Activated CD8-positive, alpha-beta memory T cell treated with anti-CD3 and anti-CD28 coated beads, Interleukin-2, amount 10 ng/mL, durations not matched to agents 7 days and 5 days (primary cell): ENCODE data around the gene BANF1. TPM values are rescaled to one million over a fixed set of nuclear protein-coding genes. Genes with fewer than 3 reads are reported as not detected.
A peak's percentile ranks its signal among the peaks of the same experiment; 100 is the strongest.

Experiments used
- ATAC-seq: fragments of 150-1000 bp; cut with Tn5 transposase; one replicate; pipeline ENCODE4 v1.10.0; 2021; ENCODE audit warnings: moderate library complexity
- CTCF ChIA-PET: fragments of 350-600 bp; sonication (Branson Sonifier 250); formaldehyde crosslinking; loops from one replicate; lab custom pipeline; 2021; ENCODE audit warnings: antibody characterized with exemption; lab: Charles Lee
- DNase-seq: peaks from one replicate; pipeline ENCODE4 v3.0.0-alpha.2; 2020
- H3K27ac Mint-ChIP-seq: one replicate; pipeline ENCODE4 v1.8.0; 2021; ENCODE audit warnings: mild to moderate bottlenecking, mixed read lengths
- H3K27me3 Mint-ChIP-seq: one replicate; pipeline ENCODE4 v1.8.0; 2021; ENCODE audit warnings: mixed read lengths
- H3K36me3 Mint-ChIP-seq: one replicate; pipeline ENCODE4 v1.8.0; 2021; ENCODE audit warnings: mild to moderate bottlenecking, mixed read lengths
- H3K4me1 Mint-ChIP-seq: one replicate; pipeline ENCODE4 v1.8.0; 2021; ENCODE audit warnings: mixed read lengths
- H3K4me3 Mint-ChIP-seq: one replicate; pipeline ENCODE4 v1.8.0; 2021; ENCODE audit warnings: mild to moderate bottlenecking, moderate library complexity, mixed read lengths
- H3K9me3 Mint-ChIP-seq: one replicate; pipeline ENCODE4 v1.8.0; 2022; ENCODE audit warnings: low read depth, mixed read lengths
- total RNA-seq, 2 experiments: library from RNA; stranded (reverse); gene quantifications; one replicate each; pipeline ENCODE4 v1.2.3, GENCODE V29; 2021

BANF1 gene
- total RNA-seq, 2 experiments from 2014 or later, result 199 to 227 TPM

GRCh38 chr11:65968600-65969482, 33.5 kb upstream of the BANF1 start:
- H3K9me3 Mint-ChIP-seq, result no peaks in the 10 kb centered on the region
- DNase-seq, result no peak
- H3K27me3 Mint-ChIP-seq, result no peaks in the 10 kb centered on the region
- CTCF ChIA-PET, result interaction anchor here (1.4 kb wide), 3 partner anchors 16 to 54 kb away, joined by 3 to 4 read pairs (median 4); no protein-coding TSS in a partner anchor
- H3K36me3 Mint-ChIP-seq, result peaks cover 57% of the 10 kb centered on the region
- no peak overlapping the region for H3K4me3 Mint-ChIP-seq
- no peak for ATAC-seq
- no peak overlapping the region for H3K27ac Mint-ChIP-seq
- peaks cover 5% of the 10 kb centered on the region for H3K4me1 Mint-ChIP-seq

GRCh38 chr11:65972116-65972515, 30.2 kb upstream of the BANF1 start:
- ATAC-seq (no peak), DNase-seq (no peak)
- Mint-ChIP-seq H3K27me3 (no peaks in the 10 kb centered on the region), H3K36me3 (peaks cover 46% of the 10 kb centered on the region), H3K9me3 (no peaks in the 10 kb centered on the region), H3K4me1 (peaks cover 3% of the 10 kb centered on the region), H3K27ac (peak overlapping the region; percentile 33), H3K4me3 (no peak overlapping the region)
- CTCF ChIA-PET, result interaction anchor here (1.1 to 2.5 kb wide), 5 partner anchors 16 to 111 kb away, joined by 3 to 7 read pairs (median 3); no protein-coding TSS in a partner anchor

- Mint-ChIP-seq H3K36me3 (peaks cover 43% of the 10 kb centered on the region), H3K4me3 (no peak overlapping the region), H3K9me3 (no peaks in the 10 kb centered on the region), H3K27me3 (no peaks in the 10 kb centered on the region), H3K27ac (no peak overlapping the region), H3K4me1 (peaks cover 3% of the 10 kb centered on the region)
- ATAC-seq (no peak), DNase-seq (no peak)
- CTCF ChIA-PET, result interaction anchor here (1.0 to 2.5 kb wide), 2 partner anchors 81 to 89 kb away, joined by 3 to 7 read pairs; no protein-coding TSS in a partner anchor
Measured at GRCh38 chr11:65973439-65974110, 28.7 kb upstream of the BANF1 start.

GRCh38 chr11:65975771-65976170, 26.5 kb upstream of the BANF1 start:
- no peak for ATAC-seq
- H3K36me3 Mint-ChIP-seq, result peaks cover 35% of the 10 kb centered on the region
- no peaks in the 10 kb centered on the region for H3K27me3 Mint-ChIP-seq
- CTCF ChIA-PET, result interaction anchor here (2.4 kb wide), 1 partner anchor 47 kb away, joined by 6 read pairs; no protein-coding TSS in a partner anchor
- DNase-seq, result no peak
- peaks cover 3% of the 10 kb centered on the region for H3K4me1 Mint-ChIP-seq
- H3K4me3 Mint-ChIP-seq, result no peak overlapping the region
- H3K27ac Mint-ChIP-seq, result no peak overlapping the region
- H3K9me3 Mint-ChIP-seq, result no peaks in the 10 kb centered on the region

- no peaks in the 10 kb centered on the region for H3K9me3 Mint-ChIP-seq
- H3K36me3 Mint-ChIP-seq, result peaks cover 35% of the 10 kb centered on the region
- peaks cover 3% of the 10 kb centered on the region for H3K4me1 Mint-ChIP-seq
- H3K27me3 Mint-ChIP-seq, result no peaks in the 10 kb centered on the region
- no peak for ATAC-seq
- CTCF ChIA-PET, result interaction anchor here (2.4 kb wide), 1 partner anchor 46 kb away, joined by 6 read pairs; no protein-coding TSS in a partner anchor
- DNase-seq, result no peak
- peak overlapping the region; percentile 54 for H3K27ac Mint-ChIP-seq
- no peak overlapping the region for H3K4me3 Mint-ChIP-seq
Measured at GRCh38 chr11:65976216-65977176, 25.8 kb upstream of the BANF1 start.

- H3K27ac Mint-ChIP-seq, result no peak overlapping the region
- CTCF ChIA-PET, result no interaction called here
- H3K36me3 Mint-ChIP-seq, result peaks cover 27% of the 10 kb centered on the region
- H3K4me1 Mint-ChIP-seq, result peaks cover 3% of the 10 kb centered on the region
- peak; percentile 14 for ATAC-seq
- no peak for DNase-seq
- no peak overlapping the region for H3K4me3 Mint-ChIP-seq
- H3K27me3 Mint-ChIP-seq, result no peaks in the 10 kb centered on the region
- H3K9me3 Mint-ChIP-seq, result no peaks in the 10 kb centered on the region
Measured at GRCh38 chr11:65977621-65978390, 24.5 kb upstream of the BANF1 start.

- ATAC-seq, result no peak
- no peaks in the 10 kb centered on the region for H3K9me3 Mint-ChIP-seq
- no peak for DNase-seq
- H3K27ac Mint-ChIP-seq, result no peak overlapping the region
- H3K27me3 Mint-ChIP-seq, result no peaks in the 10 kb centered on the region
- peaks cover 3% of the 10 kb centered on the region for H3K4me1 Mint-ChIP-seq
- CTCF ChIA-PET, result no interaction called here
- peaks cover 21% of the 10 kb centered on the region for H3K36me3 Mint-ChIP-seq
- no peak overlapping the region for H3K4me3 Mint-ChIP-seq
Measured at GRCh38 chr11:65978391-65979238, 23.7 kb upstream of the BANF1 start.

GRCh38 chr11:65979261-65979759, 23.0 kb upstream of the BANF1 start:
- H3K9me3 Mint-ChIP-seq, result no peaks in the 10 kb centered on the region
- H3K4me3 Mint-ChIP-seq, result no peak overlapping the region
- H3K27me3 Mint-ChIP-seq, result no peaks in the 10 kb centered on the region
- H3K36me3 Mint-ChIP-seq, result peaks cover 19% of the 10 kb centered on the region
- DNase-seq (no peak), ATAC-seq (no peak)
- CTCF ChIA-PET, result interaction anchor here (0.9 kb wide), 1 partner anchor 95 kb away, joined by 3 read pairs; no protein-coding TSS in a partner anchor
- no peak overlapping the region for H3K27ac Mint-ChIP-seq
- H3K4me1 Mint-ChIP-seq, result peaks cover 3% of the 10 kb centered on the region

GRCh38 chr11:65981101-65981740, 21.1 kb upstream of the BANF1 start:
- Mint-ChIP-seq H3K9me3 (no peaks in the 10 kb centered on the region), H3K4me1 (no peaks in the 10 kb centered on the region)
- CTCF ChIA-PET, result interaction anchor here (12.6 kb wide), 1 partner anchor 95 kb away, joined by 221 read pairs; the partner anchor contains the start of genes CCDC85B and FIBP

GRCh38 chr11:65981972-65982823, 20.1 kb upstream of the BANF1 start:
- no peak for ATAC-seq
- no peak for DNase-seq
- Mint-ChIP-seq H3K27ac (no peak overlapping the region), H3K4me3 (no peak overlapping the region), H3K4me1 (no peaks in the 10 kb centered on the region), H3K27me3 (no peaks in the 10 kb centered on the region), H3K9me3 (no peaks in the 10 kb centered on the region), H3K36me3 (peaks cover 10% of the 10 kb centered on the region)
- CTCF ChIA-PET, result interaction anchor here (1.5 to 12.6 kb wide), 2 partner anchors 10 to 96 kb away, joined by 3 to 221 read pairs; partner anchors contain the start of genes CCDC85B and FIBP

More at GRCh38 chr11:65981101-65981740, 21.1 kb upstream of the BANF1 start:
- no peak overlapping the region for H3K4me3 Mint-ChIP-seq
- DNase-seq, result no peak
- ATAC-seq, result no peak
- peaks cover 13% of the 10 kb centered on the region for H3K36me3 Mint-ChIP-seq
- H3K27ac Mint-ChIP-seq, result peak overlapping the region; percentile 43
- no peaks in the 10 kb centered on the region for H3K27me3 Mint-ChIP-seq
